SK-N-SH treated with all-trans-retinoic acid at 6 μM for 48 hours (cell line): ENCODE data around the gene KCNMA1.
A peak's percentile ranks its signal among the peaks of the same experiment; 100 is the strongest.

Experiments
- ATAC-seq: fragments of 200-7000 bp; cut with Tn5 transposase; 3 replicates; pipeline ENCODE4 v1.9.1; 2020; ENCODE audit warnings: mild to moderate bottlenecking, moderate library complexity
- ARNTL ChIP-seq: fragments of 450-650 bp; formaldehyde crosslinking; IDR thresholded peaks from 2 replicates; pipeline ENCODE4 v1.5.0; 2020; ENCODE audit warnings: low read depth, mild to moderate bottlenecking, moderate library complexity, borderline replicate concordance
- BACH2 ChIP-seq: fragments of 250-450 bp; sonication (Bioruptor Pico); IDR thresholded peaks from 2 replicates; pipeline ENCODE4 v1.9.0; 2021; ENCODE audit warnings: mild to moderate bottlenecking, borderline replicate concordance
- CSDC2 ChIP-seq: fragments of 250-450 bp; sonication (Bioruptor Pico); IDR thresholded peaks from 2 replicates; pipeline ENCODE4 v1.5.0; 2020; ENCODE audit warnings: mild to moderate bottlenecking, moderate library complexity
- ESRRG ChIP-seq: fragments of 250-450 bp; sonication (Bioruptor Pico); IDR thresholded peaks from 2 replicates; pipeline ENCODE4 v1.6.1; 2021; ENCODE audit warnings: mild to moderate bottlenecking
- GLIS3 ChIP-seq: fragments of 250-450 bp; sonication (Bioruptor Pico); IDR thresholded peaks from 2 replicates; pipeline ENCODE4 v1.5.0; 2020; ENCODE audit warnings: mild to moderate bottlenecking, moderate library complexity
- ISL1 ChIP-seq: fragments of 250-450 bp; sonication (Bioruptor Pico); IDR thresholded peaks from 2 replicates; pipeline ENCODE4 v2.1.2; 2022; ENCODE audit warnings: mild to moderate bottlenecking, moderate library complexity
- OSR1 ChIP-seq: fragments of 250-450 bp; sonication (Bioruptor Pico); IDR thresholded peaks from 2 replicates; pipeline ENCODE4 v1.8.0; 2022; ENCODE audit warnings: moderate library complexity, mild to moderate bottlenecking, inconsistent platforms
- PPARA ChIP-seq: fragments of 250-450 bp; sonication (Bioruptor Pico); IDR thresholded peaks from 2 replicates; pipeline ENCODE4 v1.5.0; 2020; ENCODE audit warnings: mild to moderate bottlenecking, borderline replicate concordance
- SNAI2 ChIP-seq: fragments of 250-450 bp; sonication (Bioruptor Pico); IDR thresholded peaks from 2 replicates; pipeline ENCODE4 v1.5.0; 2020; ENCODE audit warnings: mild to moderate bottlenecking, moderate library complexity
- TCF4 ChIP-seq: fragments of 250-450 bp; sonication (Bioruptor Pico); IDR thresholded peaks from 2 replicates; pipeline ENCODE4 v1.8.0; 2021; ENCODE audit warnings: mild to moderate bottlenecking, moderate library complexity, borderline replicate concordance
- TOX ChIP-seq: fragments of 250-450 bp; sonication (Bioruptor Pico); IDR thresholded peaks from 2 replicates; pipeline ENCODE4 v1.8.0; 2021; ENCODE audit warnings: mild to moderate bottlenecking, moderate library complexity, borderline replicate concordance
- ZC3H10 ChIP-seq: fragments of 250-450 bp; sonication (Bioruptor Pico); IDR thresholded peaks from 2 replicates; pipeline ENCODE4 v1.5.1; 2021; ENCODE audit warnings: mild to moderate bottlenecking, moderate library complexity
- ZFP3 ChIP-seq: fragments of 250-450 bp; sonication (Bioruptor Pico); IDR thresholded peaks from 2 replicates; pipeline ENCODE4 v1.5.0; 2020; ENCODE audit warnings: mild to moderate bottlenecking, moderate library complexity
- ZFP30 ChIP-seq: fragments of 450-650 bp; formaldehyde crosslinking; IDR thresholded peaks from 2 replicates; pipeline ENCODE4 v1.5.0; 2022; ENCODE audit warnings: mild to moderate bottlenecking, moderate library complexity
- ZNF565 ChIP-seq: fragments of 450-650 bp; formaldehyde crosslinking; conservative IDR thresholded peaks from 2 replicates; pipeline ENCODE4 v1.5.0; 2020; ENCODE audit warnings: low read depth, mild to moderate bottlenecking, moderate library complexity
- ZNF70 ChIP-seq: fragments of 450-650 bp; formaldehyde crosslinking; IDR thresholded peaks from 2 replicates; pipeline ENCODE4 v1.5.0; 2020; ENCODE audit warnings: mild to moderate bottlenecking, moderate library complexity
- ZNF8 ChIP-seq: fragments of 450-650 bp; formaldehyde crosslinking; IDR thresholded peaks from 2 replicates; pipeline ENCODE4 v1.5.0; 2020; ENCODE audit warnings: mild to moderate bottlenecking, moderate library complexity
- TF ChIP-seq, protein P1 (sequence below): fragments of 250-450 bp; sonication (Bioruptor Pico); IDR thresholded peaks from 2 replicates; pipeline ENCODE4 v1.8.0; 2021; ENCODE audit warnings: low read depth, mild to moderate bottlenecking, moderate library complexity, borderline replicate concordance
- TF ChIP-seq, protein P2 (sequence below): fragments of 250-450 bp; sonication (Bioruptor Pico); IDR thresholded peaks from 2 replicates; pipeline ENCODE4 v1.5.1; 2021; ENCODE audit warnings: mild to moderate bottlenecking, moderate library complexity
- TF ChIP-seq, protein P3 (sequence below): fragments of 250-450 bp; sonication (Bioruptor Pico); IDR thresholded peaks from 2 replicates; pipeline ENCODE4 v1.8.0; 2020; ENCODE audit warnings: mild to moderate bottlenecking, moderate library complexity, borderline replicate concordance
- TF ChIP-seq, protein P4 (sequence below): fragments of 250-450 bp; sonication (Bioruptor Pico); IDR thresholded peaks from 2 replicates; pipeline ENCODE4 v1.5.0; 2020; ENCODE audit warnings: mild to moderate bottlenecking, moderate library complexity
- TF ChIP-seq, protein P5 (sequence below): fragments of 250-450 bp; sonication (Bioruptor Pico); IDR thresholded peaks from 2 replicates; pipeline ENCODE4 v1.5.1; 2020; ENCODE audit warnings: low read depth, mild to moderate bottlenecking, moderate library complexity

KCNMA1 gene

DNA sequence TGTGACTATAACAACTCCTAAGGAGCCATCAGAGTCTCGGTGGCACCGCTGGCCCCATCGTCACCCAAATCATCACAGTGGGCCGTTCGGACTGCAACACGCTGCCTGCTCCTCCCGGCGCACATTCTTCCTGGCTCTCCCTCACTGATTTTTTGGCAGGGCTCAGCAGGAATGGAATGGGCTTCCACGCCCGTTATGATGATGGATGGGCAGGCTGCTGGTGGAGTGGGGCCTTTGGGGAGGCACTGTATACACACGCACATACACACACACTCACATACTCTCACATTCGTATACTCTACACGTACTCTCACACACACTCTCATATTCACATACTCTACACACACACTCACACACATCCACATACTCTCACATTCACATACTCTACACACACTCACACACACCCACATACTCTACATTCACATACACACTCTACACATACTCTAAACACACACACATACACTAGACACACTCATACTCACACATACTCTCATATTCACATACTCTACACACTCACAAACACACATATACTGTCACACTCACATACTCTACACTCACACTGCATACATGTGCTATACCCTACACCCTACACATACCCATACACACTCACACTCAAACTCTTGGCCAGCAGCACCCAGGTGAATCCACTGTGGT lies 99.8 kb downstream of the KCNMA1 start:
- ATAC-seq, result peak; percentile 10; the same call in 2 of the 3 replicates
- TF ChIP-seq OSR1 (CRISPR knock-in tag), result no peak
- TF ChIP-seq PPARA, result no peak
- TF ChIP-seq, protein P1, sequence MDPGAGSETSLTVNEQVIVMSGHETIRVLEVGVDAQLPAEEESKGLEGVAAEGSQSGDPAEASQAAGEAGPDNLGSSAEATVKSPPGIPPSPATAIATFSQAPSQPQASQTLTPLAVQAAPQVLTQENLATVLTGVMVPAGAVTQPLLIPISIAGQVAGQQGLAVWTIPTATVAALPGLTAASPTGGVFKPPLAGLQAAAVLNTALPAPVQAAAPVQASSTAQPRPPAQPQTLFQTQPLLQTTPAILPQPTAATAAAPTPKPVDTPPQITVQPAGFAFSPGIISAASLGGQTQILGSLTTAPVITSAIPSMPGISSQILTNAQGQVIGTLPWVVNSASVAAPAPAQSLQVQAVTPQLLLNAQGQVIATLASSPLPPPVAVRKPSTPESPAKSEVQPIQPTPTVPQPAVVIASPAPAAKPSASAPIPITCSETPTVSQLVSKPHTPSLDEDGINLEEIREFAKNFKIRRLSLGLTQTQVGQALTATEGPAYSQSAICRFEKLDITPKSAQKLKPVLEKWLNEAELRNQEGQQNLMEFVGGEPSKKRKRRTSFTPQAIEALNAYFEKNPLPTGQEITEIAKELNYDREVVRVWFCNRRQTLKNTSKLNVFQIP (CRISPR knock-in tag), result no peak
- TF ChIP-seq ZC3H10, result no peak
- no peak for TF ChIP-seq ZFP3 (CRISPR knock-in tag)
- TF ChIP-seq TOX, result no peak
- TF ChIP-seq ZNF70 (CRISPR knock-in tag), result no peak
- TF ChIP-seq ISL1, result no peak
- TF ChIP-seq CSDC2 (CRISPR knock-in tag), result no peak

DNA sequence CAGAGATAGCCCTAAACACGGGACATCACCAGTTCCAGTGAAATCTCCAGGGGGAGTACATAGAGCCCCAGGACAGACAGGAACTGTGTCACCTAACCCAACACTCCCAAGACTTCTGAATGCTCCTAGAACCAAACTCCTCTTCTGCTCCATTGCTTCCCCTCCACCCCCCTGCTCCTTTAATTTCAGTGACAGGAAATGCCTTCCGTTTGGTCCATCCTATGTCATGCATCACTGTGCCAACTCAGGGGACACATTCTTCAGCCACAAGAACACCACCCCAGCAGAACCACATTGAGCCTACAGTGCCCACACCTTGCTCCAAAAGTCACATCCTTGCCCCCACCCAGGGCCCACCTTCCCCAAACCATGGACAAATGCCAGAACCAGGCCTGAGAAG lies 100.5 kb downstream of the KCNMA1 start:
- ATAC-seq, result no peak
- TF ChIP-seq OSR1 (CRISPR knock-in tag), result no peak
- TF ChIP-seq CSDC2 (CRISPR knock-in tag), result no peak
- no peak for TF ChIP-seq PPARA
- TF ChIP-seq ESRRG (CRISPR knock-in tag), result no peak
- no peak for TF ChIP-seq ARNTL (CRISPR knock-in tag)
- TF ChIP-seq ZNF8 (CRISPR knock-in tag), result no peak

DNA sequence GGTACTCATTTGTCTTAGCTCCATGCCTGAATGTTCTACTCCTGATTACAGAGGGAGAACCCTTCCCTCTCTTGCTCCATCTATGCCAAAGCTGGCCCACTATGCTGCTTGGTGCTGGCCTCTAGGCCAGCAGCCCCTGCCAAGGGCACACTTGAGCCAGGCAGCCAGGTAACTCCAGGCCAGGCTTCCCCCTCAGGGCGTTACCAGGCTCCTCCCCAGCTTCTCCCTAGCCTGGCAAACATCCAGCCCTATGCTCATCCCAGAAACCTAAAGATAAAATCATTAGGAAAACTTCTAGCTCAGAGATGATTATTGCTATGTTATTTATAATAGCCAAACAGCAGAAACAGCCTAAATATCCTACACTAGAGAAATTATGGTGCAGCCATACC lies 103.7 kb downstream of the KCNMA1 start:
- ATAC-seq, result peak; percentile 8
- TF ChIP-seq PPARA (no peak), ZFP30 (CRISPR knock-in tag) (no peak), ISL1 (no peak), ZNF565 (no peak), BACH2 (CRISPR knock-in tag) (no peak), TOX (no peak), SNAI2 (CRISPR knock-in tag) (no peak), GLIS3 (CRISPR knock-in tag) (no peak), TCF4 (CRISPR knock-in tag) (no peak)
- TF ChIP-seq, protein P2, sequence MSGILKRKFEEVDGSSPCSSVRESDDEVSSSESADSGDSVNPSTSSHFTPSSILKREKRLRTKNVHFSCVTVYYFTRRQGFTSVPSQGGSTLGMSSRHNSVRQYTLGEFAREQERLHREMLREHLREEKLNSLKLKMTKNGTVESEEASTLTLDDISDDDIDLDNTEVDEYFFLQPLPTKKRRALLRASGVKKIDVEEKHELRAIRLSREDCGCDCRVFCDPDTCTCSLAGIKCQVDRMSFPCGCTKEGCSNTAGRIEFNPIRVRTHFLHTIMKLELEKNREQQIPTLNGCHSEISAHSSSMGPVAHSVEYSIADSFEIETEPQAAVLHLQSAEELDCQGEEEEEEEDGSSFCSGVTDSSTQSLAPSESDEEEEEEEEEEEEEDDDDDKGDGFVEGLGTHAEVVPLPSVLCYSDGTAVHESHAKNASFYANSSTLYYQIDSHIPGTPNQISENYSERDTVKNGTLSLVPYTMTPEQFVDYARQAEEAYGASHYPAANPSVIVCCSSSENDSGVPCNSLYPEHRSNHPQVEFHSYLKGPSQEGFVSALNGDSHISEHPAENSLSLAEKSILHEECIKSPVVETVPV (CRISPR knock-in tag), result no peak
- TF ChIP-seq, protein P3, sequence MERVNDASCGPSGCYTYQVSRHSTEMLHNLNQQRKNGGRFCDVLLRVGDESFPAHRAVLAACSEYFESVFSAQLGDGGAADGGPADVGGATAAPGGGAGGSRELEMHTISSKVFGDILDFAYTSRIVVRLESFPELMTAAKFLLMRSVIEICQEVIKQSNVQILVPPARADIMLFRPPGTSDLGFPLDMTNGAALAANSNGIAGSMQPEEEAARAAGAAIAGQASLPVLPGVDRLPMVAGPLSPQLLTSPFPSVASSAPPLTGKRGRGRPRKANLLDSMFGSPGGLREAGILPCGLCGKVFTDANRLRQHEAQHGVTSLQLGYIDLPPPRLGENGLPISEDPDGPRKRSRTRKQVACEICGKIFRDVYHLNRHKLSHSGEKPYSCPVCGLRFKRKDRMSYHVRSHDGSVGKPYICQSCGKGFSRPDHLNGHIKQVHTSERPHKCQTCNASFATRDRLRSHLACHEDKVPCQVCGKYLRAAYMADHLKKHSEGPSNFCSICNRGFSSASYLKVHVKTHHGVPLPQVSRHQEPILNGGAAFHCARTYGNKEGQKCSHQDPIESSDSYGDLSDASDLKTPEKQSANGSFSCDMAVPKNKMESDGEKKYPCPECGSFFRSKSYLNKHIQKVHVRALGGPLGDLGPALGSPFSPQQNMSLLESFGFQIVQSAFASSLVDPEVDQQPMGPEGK, result no peak
- TF ChIP-seq, protein P4, sequence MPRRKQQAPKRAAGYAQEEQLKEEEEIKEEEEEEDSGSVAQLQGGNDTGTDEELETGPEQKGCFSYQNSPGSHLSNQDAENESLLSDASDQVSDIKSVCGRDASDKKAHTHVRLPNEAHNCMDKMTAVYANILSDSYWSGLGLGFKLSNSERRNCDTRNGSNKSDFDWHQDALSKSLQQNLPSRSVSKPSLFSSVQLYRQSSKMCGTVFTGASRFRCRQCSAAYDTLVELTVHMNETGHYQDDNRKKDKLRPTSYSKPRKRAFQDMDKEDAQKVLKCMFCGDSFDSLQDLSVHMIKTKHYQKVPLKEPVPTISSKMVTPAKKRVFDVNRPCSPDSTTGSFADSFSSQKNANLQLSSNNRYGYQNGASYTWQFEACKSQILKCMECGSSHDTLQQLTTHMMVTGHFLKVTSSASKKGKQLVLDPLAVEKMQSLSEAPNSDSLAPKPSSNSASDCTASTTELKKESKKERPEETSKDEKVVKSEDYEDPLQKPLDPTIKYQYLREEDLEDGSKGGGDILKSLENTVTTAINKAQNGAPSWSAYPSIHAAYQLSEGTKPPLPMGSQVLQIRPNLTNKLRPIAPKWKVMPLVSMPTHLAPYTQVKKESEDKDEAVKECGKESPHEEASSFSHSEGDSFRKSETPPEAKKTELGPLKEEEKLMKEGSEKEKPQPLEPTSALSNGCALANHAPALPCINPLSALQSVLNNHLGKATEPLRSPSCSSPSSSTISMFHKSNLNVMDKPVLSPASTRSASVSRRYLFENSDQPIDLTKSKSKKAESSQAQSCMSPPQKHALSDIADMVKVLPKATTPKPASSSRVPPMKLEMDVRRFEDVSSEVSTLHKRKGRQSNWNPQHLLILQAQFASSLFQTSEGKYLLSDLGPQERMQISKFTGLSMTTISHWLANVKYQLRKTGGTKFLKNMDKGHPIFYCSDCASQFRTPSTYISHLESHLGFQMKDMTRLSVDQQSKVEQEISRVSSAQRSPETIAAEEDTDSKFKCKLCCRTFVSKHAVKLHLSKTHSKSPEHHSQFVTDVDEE, result no peak
- TF ChIP-seq, protein P5, sequence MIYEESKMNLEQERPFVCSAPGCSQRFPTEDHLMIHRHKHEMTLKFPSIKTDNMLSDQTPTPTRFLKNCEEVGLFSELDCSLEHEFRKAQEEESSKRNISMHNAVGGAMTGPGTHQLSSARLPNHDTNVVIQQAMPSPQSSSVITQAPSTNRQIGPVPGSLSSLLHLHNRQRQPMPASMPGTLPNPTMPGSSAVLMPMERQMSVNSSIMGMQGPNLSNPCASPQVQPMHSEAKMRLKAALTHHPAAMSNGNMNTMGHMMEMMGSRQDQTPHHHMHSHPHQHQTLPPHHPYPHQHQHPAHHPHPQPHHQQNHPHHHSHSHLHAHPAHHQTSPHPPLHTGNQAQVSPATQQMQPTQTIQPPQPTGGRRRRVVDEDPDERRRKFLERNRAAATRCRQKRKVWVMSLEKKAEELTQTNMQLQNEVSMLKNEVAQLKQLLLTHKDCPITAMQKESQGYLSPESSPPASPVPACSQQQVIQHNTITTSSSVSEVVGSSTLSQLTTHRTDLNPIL (CRISPR knock-in tag), result no peak
